Measurements from ENCODE around the gene SCART1.

Gene SCART1

GRCh38 chr10:133455196-133455595, 1.5 kb downstream of the SCART1 start:
- no peak for DNase-seq (ENCODE audit: low read depth)
- no peak overlapping the region for H3K4me3 ChIP-seq (ENCODE audit: low read length)
- TF ChIP-seq CTCF (conservative IDR thresholded peaks at IDR 0.05; ENCODE audit: low read length): no peak

- TF ChIP-seq CTCF (conservative IDR thresholded peaks at IDR 0.05; ENCODE audit: low read length): no peak
- no peak overlapping the region for H3K4me3 ChIP-seq (ENCODE audit: low read length)
- DNase-seq (ENCODE audit: low read depth): no peak
Observed at GRCh38 chr10:133455611-133456031, 1.9 kb downstream of the SCART1 start.

- H3K4me3 ChIP-seq (ENCODE audit: low read length): no peak overlapping the region
- TF ChIP-seq CTCF (conservative IDR thresholded peaks at IDR 0.05; ENCODE audit: low read length): no peak
- no peak for DNase-seq (ENCODE audit: low read depth)
Observed at GRCh38 chr10:133456041-133456951, 2.6 kb downstream of the SCART1 start.

GRCh38 chr10:133457100-133457841, 3.5 kb downstream of the SCART1 start:
- TF ChIP-seq CTCF (conservative IDR thresholded peaks at IDR 0.05; ENCODE audit: low read length): no peak
- H3K4me3 ChIP-seq (ENCODE audit: low read length): no peak overlapping the region
- no peak for DNase-seq (ENCODE audit: low read depth)

GRCh38 chr10:133458021-133458709, 4.4 kb downstream of the SCART1 start:
- no peak for DNase-seq (ENCODE audit: low read depth)
- no peak for TF ChIP-seq CTCF (conservative IDR thresholded peaks at IDR 0.05; ENCODE audit: low read length)
- H3K4me3 ChIP-seq (ENCODE audit: low read length): no peak overlapping the region

- no peak for DNase-seq (ENCODE audit: low read depth)
- TF ChIP-seq CTCF (conservative IDR thresholded peaks at IDR 0.05; ENCODE audit: low read length): no peak
- no peak overlapping the region for H3K4me3 ChIP-seq (ENCODE audit: low read length)
Observed at GRCh38 chr10:133458710-133459453, 5.1 kb downstream of the SCART1 start.

Data from AG10803 (cell line).